H9 (cell line): Measurements from ENCODE around the gene NAA15. TPM values are rescaled to one million over a fixed set of nuclear protein-coding genes. Genes with fewer than 3 reads are reported as not detected.
A peak's percentile ranks its signal among the peaks of the same experiment; 100 is the strongest.

ENCODE experiments used
- DNase-seq: peaks from one replicate; pipeline ENCODE4 v3.0.0-alpha.2; 2017
- H2AFZ ChIP-seq: one replicate; pipeline ENCODE4 v1.6.1; 2013; ENCODE audit warnings: mild to moderate bottlenecking, low read length, control low read depth, moderate library complexity
- H2AK5ac ChIP-seq: 2 replicates; pipeline ENCODE4 v1.6.1; 2013; ENCODE audit warnings: low read length, control low read depth, mixed read lengths; ENCODE audit not compliant: insufficient read length
- H2BK120ac ChIP-seq: one replicate; pipeline ENCODE4 v1.6.1; 2013; ENCODE audit warnings: low read depth, mild to moderate bottlenecking, low read length, control low read depth, inconsistent platforms; ENCODE audit not compliant: poor library complexity, severe bottlenecking
- H2BK12ac ChIP-seq: 2 replicates; pipeline ENCODE4 v1.6.1; 2013; ENCODE audit warnings: low read length, control low read depth, mixed read lengths, low read depth; ENCODE audit not compliant: insufficient read length
- H2BK15ac ChIP-seq: 2 replicates; pipeline ENCODE4 v1.6.1; 2013; ENCODE audit warnings: low read depth, low read length, control low read depth
- H2BK20ac ChIP-seq: one replicate; pipeline ENCODE4 v1.6.1; 2013; ENCODE audit warnings: low read depth, mild to moderate bottlenecking, low read length, control low read depth, inconsistent platforms; ENCODE audit not compliant: poor library complexity, severe bottlenecking
- H2BK5ac ChIP-seq: 2 replicates; pipeline ENCODE4 v1.6.1; 2013; ENCODE audit warnings: low read length, control low read depth, mixed read lengths; ENCODE audit not compliant: insufficient read length
- H3K14ac ChIP-seq: 2 replicates; pipeline ENCODE4 v1.6.1; 2013; ENCODE audit warnings: low read length, control low read depth; ENCODE audit not compliant: insufficient read depth
- H3K18ac ChIP-seq: 2 replicates; pipeline ENCODE4 v1.6.1; 2013; ENCODE audit warnings: low read depth, mild to moderate bottlenecking, mixed read lengths, low read length, control low read depth; ENCODE audit not compliant: insufficient read length
- H3K23ac ChIP-seq: 2 replicates; pipeline ENCODE4 v1.6.1; 2013; ENCODE audit warnings: low read length, control low read depth, mixed read lengths, low read depth; ENCODE audit not compliant: insufficient read length
- H3K23me2 ChIP-seq: 2 replicates; pipeline ENCODE4 v1.6.1; 2013; ENCODE audit warnings: low read depth, mild to moderate bottlenecking, mixed read lengths, low read length, control low read depth; ENCODE audit not compliant: insufficient read length, poor library complexity, severe bottlenecking
- H3K27ac ChIP-seq: 2 replicates; pipeline ENCODE4 v1.5.1; 2013; ENCODE audit warnings: low read length, control low read depth, mixed read lengths, low read depth; ENCODE audit not compliant: insufficient read length
- H3K27me3 ChIP-seq: 2 replicates; pipeline ENCODE4 v1.6.1; 2013; ENCODE audit warnings: low read length, control low read depth, inconsistent platforms; ENCODE audit not compliant: insufficient read depth
- H3K4ac ChIP-seq: 2 replicates; pipeline ENCODE4 v1.6.1; 2013; ENCODE audit warnings: low read depth, mild to moderate bottlenecking, control low read depth, inconsistent platforms, low read length, moderate library complexity
- H3K4me1 ChIP-seq: 2 replicates; pipeline ENCODE4 v1.6.1; 2013; ENCODE audit warnings: low read length, control low read depth, inconsistent platforms; ENCODE audit not compliant: insufficient read depth
- H3K4me2 ChIP-seq: 2 replicates; pipeline ENCODE4 v1.6.1; 2013; ENCODE audit warnings: low read length, control low read depth, mixed read lengths; ENCODE audit not compliant: insufficient read length, insufficient read depth
- H3K56ac ChIP-seq: 2 replicates; pipeline ENCODE4 v1.6.1; 2013; ENCODE audit warnings: low read depth, mild to moderate bottlenecking, mixed read lengths, low read length, control low read depth; ENCODE audit not compliant: insufficient read length
- H3K79me1 ChIP-seq: 2 replicates; pipeline ENCODE4 v1.6.1; 2013; ENCODE audit warnings: low read depth, mild to moderate bottlenecking, moderate library complexity, low read length, control low read depth, inconsistent platforms; ENCODE audit not compliant: insufficient read depth, poor library complexity, severe bottlenecking
- H3K79me2 ChIP-seq: 2 replicates; pipeline ENCODE4 v1.6.1; 2013; ENCODE audit warnings: low read length, control low read depth, inconsistent platforms; ENCODE audit not compliant: insufficient read depth
- H3K9ac ChIP-seq: 2 replicates; pipeline ENCODE4 v1.6.1; 2013; ENCODE audit warnings: low read length, control low read depth, mixed read lengths; ENCODE audit not compliant: insufficient read length; ENCODE audit errors: extremely low read depth
- H3K9me3 ChIP-seq: one replicate; pipeline ENCODE4 v1.6.1; 2013; ENCODE audit warnings: low read depth, low read length, inconsistent platforms; ENCODE audit not compliant: control insufficient read depth
- H3T11ph ChIP-seq: one replicate; pipeline ENCODE4 v1.6.1; 2013; ENCODE audit warnings: mild to moderate bottlenecking, low read length, control low read depth, inconsistent platforms
- H4K20me1 ChIP-seq: one replicate; pipeline ENCODE4 v1.6.1; 2013; ENCODE audit not compliant: control insufficient read depth, insufficient read length, insufficient read depth
- H4K5ac ChIP-seq: 2 replicates; pipeline ENCODE4 v1.6.1; 2013; ENCODE audit warnings: low read depth, mild to moderate bottlenecking, mixed read lengths, low read length, control low read depth; ENCODE audit not compliant: insufficient read length
- H4K8ac ChIP-seq: replicated peaks from 2 replicates; pipeline ENCODE4 v1.6.1; 2013; ENCODE audit warnings: low read length, control low read depth, mixed read lengths, low read depth; ENCODE audit not compliant: insufficient read length
- H4K91ac ChIP-seq: 2 replicates; pipeline ENCODE4 v1.6.1; 2013; ENCODE audit warnings: low read depth, mild to moderate bottlenecking, moderate library complexity, mixed read lengths, low read length, control low read depth; ENCODE audit not compliant: insufficient read length
- H3K27ac Mint-ChIP-seq, 3 experiments: 2 replicates in 2 of 3; 3 replicates in 1 of 3; pipeline ENCODE4 v1.8.0; 2020 to 2021; ENCODE audit warnings: mixed read lengths in 3 of 3, mild to moderate bottlenecking in 1 of 3, moderate library complexity in 1 of 3
- H3K27me3 Mint-ChIP-seq: 2 replicates; pipeline ENCODE4 v1.8.0; 2021; ENCODE audit warnings: low read depth, mild to moderate bottlenecking, moderate library complexity, mixed read lengths
- H3K36me3 Mint-ChIP-seq, 3 experiments: 2 replicates in 2 of 3; 3 replicates in 1 of 3; pipeline ENCODE4 v1.8.0; 2020 to 2021; ENCODE audit warnings: low read depth in 3 of 3, mixed read lengths in 3 of 3; ENCODE audit not compliant: insufficient read depth in 1 of 3
- H3K4me1 Mint-ChIP-seq, 2 experiments: 2 replicates each; pipeline ENCODE4 v1.8.0; 2020; ENCODE audit warnings: mixed read lengths in 2 of 2
- H3K4me3 Mint-ChIP-seq, 2 experiments: 2 replicates in 1 of 2; 3 replicates in 1 of 2; pipeline ENCODE4 v1.8.0; 2020 to 2021; ENCODE audit warnings: mild to moderate bottlenecking in 2 of 2, mixed read lengths in 2 of 2, moderate library complexity in 1 of 2
- H3K9me3 Mint-ChIP-seq, 2 experiments: 2 replicates in 1 of 2; 3 replicates in 1 of 2; pipeline ENCODE4 v1.8.0; 2020; ENCODE audit warnings: mild to moderate bottlenecking in 2 of 2, mixed read lengths in 2 of 2, moderate library complexity in 1 of 2
- WGBS: extraction: QIAGEN DNeasy Blood & Tissue Kit; methylation state at CpG from one replicate; pipeline ENCODE4 v1.1.7; 2013; ENCODE audit warnings: missing lambda C conversion rate, low lambda C conversion rate, mixed read lengths; ENCODE audit not compliant: insufficient read length; ENCODE audit errors: extremely low coverage; 5-methylcytosine and 5-hydroxymethylcytosine counted together
- total RNA-seq: library from RNA; stranded (reverse); gene quantifications from 2 replicates; pipeline ENCODE4 v1.2.1, GENCODE V29; 2021
- TF ChIP-seq, protein P1 (sequence below): fragments of 200-600 bp; sonication (generic); conservative IDR thresholded peaks from 3 replicates; pipeline ENCODE4 v1.8.0; 2021; ENCODE audit warnings: antibody characterized with exemption, mild to moderate bottlenecking

The NAA15 gene
- total RNA-seq, 1 experiment from 2014 or later, result 115 TPM

DNA sequence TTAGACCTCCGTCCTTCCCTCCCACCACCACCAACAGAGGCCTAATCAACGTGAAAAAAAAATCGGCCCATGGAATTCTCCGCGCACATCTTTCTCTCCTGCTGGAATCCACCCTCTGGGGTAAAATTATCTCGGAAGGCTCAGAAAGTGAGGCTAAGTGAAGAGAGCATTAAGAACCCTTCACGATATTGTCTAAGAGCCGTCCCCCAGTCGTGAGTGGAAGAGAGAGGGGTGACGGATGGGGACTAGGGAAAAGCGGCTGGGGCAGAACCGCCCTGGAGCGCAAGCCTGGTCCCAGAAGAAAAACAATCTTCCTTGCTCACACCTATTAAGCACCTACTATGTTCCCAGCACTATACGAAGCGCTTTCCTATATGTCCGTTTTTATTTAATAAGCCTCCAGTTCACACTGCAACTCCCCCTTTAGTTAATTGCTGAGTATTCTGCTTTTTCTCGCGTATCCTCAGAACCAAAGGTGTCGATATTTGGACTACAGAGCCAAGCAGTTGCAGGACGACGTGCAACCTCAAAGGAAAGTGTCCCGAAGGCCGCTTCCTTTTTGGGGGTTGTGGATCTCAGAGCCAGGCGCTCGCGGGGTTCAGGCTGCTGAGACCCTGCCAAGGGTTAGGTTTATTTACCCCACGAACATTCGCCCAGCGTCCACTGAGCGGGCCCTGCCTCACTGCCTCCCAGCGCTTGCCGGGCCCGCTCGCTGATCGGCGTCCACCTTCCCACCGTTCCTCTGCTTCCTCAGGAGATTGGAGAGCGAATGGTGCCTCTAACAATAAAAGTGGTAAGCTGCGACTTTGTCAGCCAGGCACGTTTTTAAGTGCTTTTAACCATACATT lies 22.2 kb upstream of the NAA15 start:
- Mint-ChIP-seq H3K4me3 (peak overlapping the region; percentile 69 to 84), H3K27me3 (peaks cover 40% of the 10 kb centered on the region), H3K4me1 (peaks cover 11 to 14% of the 10 kb centered on the region in 2 experiments), H3K9me3 (no peaks in the 10 kb centered on the region; a peak in 1 of 5 replicates), H3K36me3 (0 out of 7 replicates have a peak, but pooled peaks cover 0 to under 1% (median under 1%) of the 10 kb centered on the region in 3 experiments), H3K27ac (no peak overlapping the region)
- Histone ChIP-seq H3K23ac (no peak overlapping the region), H2BK15ac (no peak overlapping the region), H2BK120ac (no peak overlapping the region), H2BK12ac (no peak overlapping the region), H3K14ac (no peak overlapping the region), H3K79me1 (no peaks in the 10 kb centered on the region), H2BK5ac (no peak overlapping the region), H3K4me2 (peak overlapping the region; percentile 72), H3K56ac (no peak overlapping the region), H3K27me3 (peaks cover 12% of the 10 kb centered on the region; the same call in 1 of the 2 replicates), H3K27ac (no peak overlapping the region), H3K4me1 (no peaks in the 10 kb centered on the region), H2AFZ (peak overlapping the region; percentile 56), H4K20me1 (no peaks in the 10 kb centered on the region), H3K4ac (no peak overlapping the region), H3K9ac (peak overlapping the region; percentile 10), H4K5ac (no peak overlapping the region), H2AK5ac (no peak overlapping the region), H4K91ac (no peak overlapping the region), H3K9me3 (no peaks in the 10 kb centered on the region), H3K18ac (no peak overlapping the region), H4K8ac (no peak overlapping the region), H2BK20ac (no peak overlapping the region), H3K23me2 (peaks cover 4% of the 10 kb centered on the region), H3K79me2 (no peaks in the 10 kb centered on the region), H3T11ph (no peak overlapping the region)
- DNase-seq, result peak; percentile 38
- WGBS, result no CpG with 5 or more reads among the region's 40 CpGs
- TF ChIP-seq, protein P1, sequence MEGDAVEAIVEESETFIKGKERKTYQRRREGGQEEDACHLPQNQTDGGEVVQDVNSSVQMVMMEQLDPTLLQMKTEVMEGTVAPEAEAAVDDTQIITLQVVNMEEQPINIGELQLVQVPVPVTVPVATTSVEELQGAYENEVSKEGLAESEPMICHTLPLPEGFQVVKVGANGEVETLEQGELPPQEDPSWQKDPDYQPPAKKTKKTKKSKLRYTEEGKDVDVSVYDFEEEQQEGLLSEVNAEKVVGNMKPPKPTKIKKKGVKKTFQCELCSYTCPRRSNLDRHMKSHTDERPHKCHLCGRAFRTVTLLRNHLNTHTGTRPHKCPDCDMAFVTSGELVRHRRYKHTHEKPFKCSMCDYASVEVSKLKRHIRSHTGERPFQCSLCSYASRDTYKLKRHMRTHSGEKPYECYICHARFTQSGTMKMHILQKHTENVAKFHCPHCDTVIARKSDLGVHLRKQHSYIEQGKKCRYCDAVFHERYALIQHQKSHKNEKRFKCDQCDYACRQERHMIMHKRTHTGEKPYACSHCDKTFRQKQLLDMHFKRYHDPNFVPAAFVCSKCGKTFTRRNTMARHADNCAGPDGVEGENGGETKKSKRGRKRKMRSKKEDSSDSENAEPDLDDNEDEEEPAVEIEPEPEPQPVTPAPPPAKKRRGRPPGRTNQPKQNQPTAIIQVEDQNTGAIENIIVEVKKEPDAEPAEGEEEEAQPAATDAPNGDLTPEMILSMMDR, result no peak
